ENCODE measurements around the gene DGCR2.
"Not testable (repeated sequence)": the region's sequence is repeated elsewhere in the genome, so short reads cannot be mapped to it uniquely, and the experiment has no call there.

DNA sequence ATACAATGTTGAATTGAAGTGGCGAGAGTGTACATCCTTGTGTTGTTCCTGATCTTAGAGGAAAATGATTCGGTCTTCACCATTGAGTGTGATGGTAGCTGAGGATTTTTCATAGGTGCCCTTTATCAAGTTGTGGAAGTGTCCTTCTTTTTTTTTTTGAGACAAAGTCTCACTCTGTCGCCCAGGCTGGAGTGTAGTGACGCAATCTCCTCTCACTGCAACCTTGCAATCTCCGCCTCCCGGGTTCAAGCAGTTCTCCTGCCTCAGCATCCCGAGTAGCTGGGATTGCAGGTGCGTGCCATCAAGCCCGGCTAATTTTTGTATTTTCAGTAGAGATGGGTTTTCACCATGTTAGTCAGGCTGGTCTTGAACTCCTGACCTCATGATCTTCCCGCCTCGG is 36.4 kb upstream of the DGCR2 start:
- TF ChIP-seq, protein P1, sequence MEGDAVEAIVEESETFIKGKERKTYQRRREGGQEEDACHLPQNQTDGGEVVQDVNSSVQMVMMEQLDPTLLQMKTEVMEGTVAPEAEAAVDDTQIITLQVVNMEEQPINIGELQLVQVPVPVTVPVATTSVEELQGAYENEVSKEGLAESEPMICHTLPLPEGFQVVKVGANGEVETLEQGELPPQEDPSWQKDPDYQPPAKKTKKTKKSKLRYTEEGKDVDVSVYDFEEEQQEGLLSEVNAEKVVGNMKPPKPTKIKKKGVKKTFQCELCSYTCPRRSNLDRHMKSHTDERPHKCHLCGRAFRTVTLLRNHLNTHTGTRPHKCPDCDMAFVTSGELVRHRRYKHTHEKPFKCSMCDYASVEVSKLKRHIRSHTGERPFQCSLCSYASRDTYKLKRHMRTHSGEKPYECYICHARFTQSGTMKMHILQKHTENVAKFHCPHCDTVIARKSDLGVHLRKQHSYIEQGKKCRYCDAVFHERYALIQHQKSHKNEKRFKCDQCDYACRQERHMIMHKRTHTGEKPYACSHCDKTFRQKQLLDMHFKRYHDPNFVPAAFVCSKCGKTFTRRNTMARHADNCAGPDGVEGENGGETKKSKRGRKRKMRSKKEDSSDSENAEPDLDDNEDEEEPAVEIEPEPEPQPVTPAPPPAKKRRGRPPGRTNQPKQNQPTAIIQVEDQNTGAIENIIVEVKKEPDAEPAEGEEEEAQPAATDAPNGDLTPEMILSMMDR (IDR thresholded peaks at IDR 0.05) = not testable (repeated sequence)
- TF ChIP-seq POLR2A, EP300, POLR2AphosphoS5 (IDR thresholded peaks at IDR 0.05): not testable (repeated sequence)
